IMR-90 (cell line): ENCODE measurements around the gene ARL8B. TPM values are rescaled to one million over a fixed set of nuclear protein-coding genes. Genes with fewer than 3 reads are reported as not detected.

Experiments used
- BHLHE40 ChIP-seq: fragments of 150-350 bp; IDR thresholded peaks from 2 replicates; pipeline ENCODE4 v1.6.1; 2016; ENCODE audit warnings: mild to moderate bottlenecking, low read depth, low read length
- FOS ChIP-seq: fragments of 150-350 bp; IDR thresholded peaks from 2 replicates; pipeline ENCODE4 v1.6.1; 2016; ENCODE audit warnings: low read depth, low read length
- MAZ ChIP-seq: IDR thresholded peaks from 2 replicates; pipeline ENCODE4 v1.6.1; 2012; ENCODE audit warnings: low read depth, mild to moderate bottlenecking, low read length, improper control_type of control experiment, moderate library complexity, borderline replicate concordance
- USF2 ChIP-seq: fragments of 150-350 bp; IDR thresholded peaks from 2 replicates; pipeline ENCODE4 v1.6.1; 2017; ENCODE audit warnings: mild to moderate bottlenecking, antibody characterized with exemption, low read length, low read depth
- polyA plus RNA-seq, 3 experiments: library from polyadenylated mRNA; depleted of rRNA; stranded (reverse); fragments of >200 nt; gene quantifications; 2 replicates each; pipeline ENCODE4 v1.2.3, GENCODE V29; 2012; ENCODE audit warnings: low replicate concordance in 1 of 3
- total RNA-seq: library from RNA; depleted of rRNA; stranded (reverse); fragments of >200 nt; gene quantifications from 2 replicates; pipeline ENCODE4 v1.2.3, GENCODE V29; 2012

Gene ARL8B
- total and polyA plus RNA-seq, 2 of the 4 experiments (the other 2 are of a cell fraction): 32.3 to 47.0 TPM

- TF ChIP-seq USF2 (peak; percentile 75), BHLHE40 (peak; percentile 45), MAZ (peak; percentile 93; the same call in 1 of the 2 replicates), FOS (peak; percentile 37)
Observed at GRCh38 chr3:5122030-5122740, at the start of gene ARL8B (continued).
